ENCODE measurements around the gene CDY2A.
"Not testable (repeated sequence)": the region's sequence is repeated elsewhere in the genome, so short reads cannot be mapped to it uniquely, and the experiment has no call there.

DNA sequence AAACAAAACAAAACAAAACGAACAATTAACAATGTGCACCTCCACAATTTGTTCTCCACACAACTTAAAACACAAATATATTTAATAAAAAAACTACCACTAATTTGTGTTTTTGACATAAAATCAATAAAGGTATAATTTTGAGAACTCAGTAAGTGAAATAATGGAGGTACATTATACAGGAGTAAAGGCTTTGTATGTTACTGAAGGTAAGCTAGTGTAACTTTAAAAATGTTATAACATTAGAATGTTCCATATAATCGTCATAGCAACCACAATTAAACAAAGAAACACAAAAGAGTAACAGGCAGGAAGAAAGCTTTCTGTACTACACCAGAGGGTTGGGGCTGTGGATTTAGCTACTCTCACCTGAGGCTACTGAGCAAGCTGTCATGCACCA, at the start of gene CDY2A:
- TF ChIP-seq MYC (IDR thresholded peaks at IDR 0.05; ENCODE audit: low read depth, low read length); POLR2A (IDR thresholded peaks at IDR 0.05; ENCODE audit: extremely low read depth, insufficient read length): not testable (repeated sequence)
- TF ChIP-seq, protein P1, sequence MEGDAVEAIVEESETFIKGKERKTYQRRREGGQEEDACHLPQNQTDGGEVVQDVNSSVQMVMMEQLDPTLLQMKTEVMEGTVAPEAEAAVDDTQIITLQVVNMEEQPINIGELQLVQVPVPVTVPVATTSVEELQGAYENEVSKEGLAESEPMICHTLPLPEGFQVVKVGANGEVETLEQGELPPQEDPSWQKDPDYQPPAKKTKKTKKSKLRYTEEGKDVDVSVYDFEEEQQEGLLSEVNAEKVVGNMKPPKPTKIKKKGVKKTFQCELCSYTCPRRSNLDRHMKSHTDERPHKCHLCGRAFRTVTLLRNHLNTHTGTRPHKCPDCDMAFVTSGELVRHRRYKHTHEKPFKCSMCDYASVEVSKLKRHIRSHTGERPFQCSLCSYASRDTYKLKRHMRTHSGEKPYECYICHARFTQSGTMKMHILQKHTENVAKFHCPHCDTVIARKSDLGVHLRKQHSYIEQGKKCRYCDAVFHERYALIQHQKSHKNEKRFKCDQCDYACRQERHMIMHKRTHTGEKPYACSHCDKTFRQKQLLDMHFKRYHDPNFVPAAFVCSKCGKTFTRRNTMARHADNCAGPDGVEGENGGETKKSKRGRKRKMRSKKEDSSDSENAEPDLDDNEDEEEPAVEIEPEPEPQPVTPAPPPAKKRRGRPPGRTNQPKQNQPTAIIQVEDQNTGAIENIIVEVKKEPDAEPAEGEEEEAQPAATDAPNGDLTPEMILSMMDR (IDR thresholded peaks at IDR 0.05; ENCODE audit: low read depth, low read length): not testable (repeated sequence)

All from NB4 (cell line).